Measurements from ENCODE around the gene RNF168. TPM values are rescaled to one million over a fixed set of nuclear protein-coding genes. Genes with fewer than 3 reads are reported as not detected.
"Not testable (repeated sequence)": the region's sequence is repeated elsewhere in the genome, so short reads cannot be mapped to it uniquely, and the experiment has no call there.

RNF168 gene
- total RNA-seq, 1 donor from 2014 or later: 21.3 TPM

GRCh38 chr3:196518966-196519717 is 15.6 kb upstream of the RNF168 start:
- peak; percentile 83 for ATAC-seq (ENCODE audit: poor library complexity)
- peak; percentile 62 for DNase-seq
- intact Hi-C loops (cut with DNase I): loop anchor here (5.0 kb wide), 1 partner anchor 267 kb away; no protein-coding TSS in a partner anchor

GRCh38 chr3:196517919-196518318 is 14.4 kb upstream of the RNF168 start:
- DNase-seq (no peak), ATAC-seq (ENCODE audit: poor library complexity) (no peak)
- intact Hi-C loops (cut with DNase I): loop anchor here (5.0 kb wide), 1 partner anchor 266 kb away; no protein-coding TSS in a partner anchor

- no peak for ATAC-seq (ENCODE audit: poor library complexity)
- intact Hi-C loops (cut with DNase I): loop anchor here (5.0 kb wide), 1 partner anchor 265 kb away; no protein-coding TSS in a partner anchor
- DNase-seq: no peak
These were observed 13.7 kb upstream of the RNF168 start for GRCh38 chr3:196517162-196517800.

DNA sequence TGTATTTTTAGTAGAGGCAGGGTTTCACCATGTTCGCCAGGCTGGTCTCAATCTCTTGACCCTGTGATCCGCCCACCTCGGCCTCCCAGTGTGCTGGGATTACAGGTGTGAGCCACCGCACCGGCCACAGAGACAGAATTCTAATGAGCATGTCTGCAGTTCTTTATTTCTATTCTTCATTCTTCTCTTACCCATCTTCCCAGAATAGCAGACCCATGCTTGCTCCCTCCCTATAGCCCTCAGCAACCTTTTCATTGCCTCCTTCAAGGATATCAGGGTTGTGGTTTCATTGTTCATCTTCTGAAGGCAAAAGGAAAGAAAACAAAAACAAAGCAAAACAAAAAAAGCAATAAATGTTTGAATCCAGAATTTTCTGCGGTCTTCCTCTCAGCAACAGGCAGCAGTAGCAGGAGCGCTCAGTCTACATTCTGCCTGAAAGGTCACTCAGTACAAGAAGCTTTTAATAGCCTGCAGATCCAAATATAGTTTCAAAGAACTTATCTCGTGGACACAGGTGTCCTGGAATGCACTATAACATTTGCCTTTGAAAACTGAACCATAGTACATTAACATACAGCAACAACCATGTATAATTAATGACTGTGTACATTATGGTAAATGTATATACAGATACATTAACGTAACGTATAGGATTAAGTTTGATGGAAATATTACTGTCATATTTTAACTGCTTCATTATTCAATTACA is 11.5 kb upstream of the RNF168 start, which contains the start of gene SMCO1:
SMCO1 (minus strand) TSS at position 434 of the 709 bp plus-strand sequence; CDS start at position 297, 137 bp downstream.
- ATAC-seq (ENCODE audit: poor library complexity): peak; percentile 90

GRCh38 chr3:196514350-196514716 is 10.8 kb upstream of the RNF168 start:
- DNase-seq: no peak
- no peak for ATAC-seq (ENCODE audit: poor library complexity)
- intact Hi-C loops (cut with DNase I): no loop called here

More for the DNA sequence above, 11.5 kb upstream of the RNF168 start, which contains the start of gene SMCO1:
- intact Hi-C loops (cut with DNase I): loop anchor here (5.0 kb wide), 1 partner anchor 263 kb away; no protein-coding TSS in a partner anchor
- DNase-seq: no peak

DNA sequence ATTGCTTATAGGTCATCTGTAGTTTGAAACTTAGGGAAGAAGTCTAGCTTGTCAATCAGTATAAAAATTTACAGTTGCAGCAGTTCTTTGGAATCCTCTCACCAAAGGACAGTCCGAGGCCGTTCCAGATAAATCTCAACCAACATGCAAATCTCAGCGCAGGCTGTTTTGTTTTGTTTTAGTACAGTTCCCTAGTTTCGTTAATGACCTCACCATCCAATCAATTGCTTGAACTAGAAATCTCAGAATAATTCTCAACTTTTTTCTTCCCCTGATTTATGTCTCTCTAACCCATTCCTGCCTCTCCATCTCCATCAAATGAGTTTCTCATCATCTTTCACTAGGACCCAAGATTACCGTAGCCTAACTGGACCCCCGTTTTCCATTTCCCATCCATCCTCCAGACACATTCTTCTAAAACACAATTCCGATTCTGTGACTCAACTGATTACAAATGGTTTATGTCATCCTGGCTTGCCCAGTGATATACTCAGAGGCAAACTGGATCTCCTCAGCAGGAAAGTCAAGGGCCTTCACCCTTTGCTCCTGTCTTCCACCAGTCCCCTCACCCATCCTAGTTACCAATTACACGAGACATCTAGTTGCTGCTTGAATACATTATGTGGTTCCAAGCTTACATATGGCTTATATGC is 10.3 kb upstream of the RNF168 start:
- intact Hi-C loops (cut with DNase I): no loop called here
- ATAC-seq (ENCODE audit: poor library complexity): peak; percentile 44
- DNase-seq: no peak

- DNase-seq; ATAC-seq (ENCODE audit: poor library complexity); intact Hi-C loops (cut with DNase I): not testable (repeated sequence)
These were observed 8.3 kb upstream of the RNF168 start for GRCh38 chr3:196511646-196512425.

GRCh38 chr3:196511108-196511507 is 7.5 kb upstream of the RNF168 start:
- ATAC-seq (ENCODE audit: poor library complexity); DNase-seq; intact Hi-C loops (cut with DNase I): not testable (repeated sequence)

GRCh38 chr3:196506687-196507086 is 3.1 kb upstream of the RNF168 start:
- intact Hi-C loops (cut with DNase I): no loop called here
- DNase-seq (no peak), ATAC-seq (ENCODE audit: poor library complexity) (no peak)

- intact Hi-C loops (cut with DNase I): no loop called here
- DNase-seq (no peak), ATAC-seq (ENCODE audit: poor library complexity) (no peak)
These were observed 988 bp upstream of the RNF168 start for GRCh38 chr3:196504556-196504955.

DNA sequence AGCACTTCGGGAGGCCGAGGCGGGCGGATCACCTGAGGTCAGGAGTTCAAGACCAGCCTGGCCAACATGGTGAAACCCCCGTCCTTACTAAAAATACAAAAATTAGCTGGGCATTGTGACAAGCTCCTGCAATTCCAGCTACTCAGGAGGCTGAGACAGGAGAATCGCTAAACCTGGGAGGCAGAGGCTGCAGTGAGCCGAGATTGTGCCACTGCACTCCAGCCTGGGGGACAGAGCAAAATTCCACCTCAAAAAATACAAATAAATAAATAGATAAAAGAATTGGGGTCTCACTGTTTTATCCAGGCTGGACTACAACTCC is 470 bp upstream of the RNF168 start:
- ATAC-seq (ENCODE audit: poor library complexity); DNase-seq; intact Hi-C loops (cut with DNase I): not testable (repeated sequence)

GRCh38 chr3:196502775-196503195 is 783 bp downstream of the RNF168 start:
- intact Hi-C loops (cut with DNase I): no loop called here
- peak; percentile 63 for DNase-seq
- peak; percentile 54 for ATAC-seq (ENCODE audit: poor library complexity)

GRCh38 chr3:196501316-196502044 is 2.1 kb downstream of the RNF168 start:
- no peak for DNase-seq
- intact Hi-C loops (cut with DNase I): no loop called here
- no peak for ATAC-seq (ENCODE audit: poor library complexity)

GRCh38 chr3:196499807-196500524 is 3.6 kb downstream of the RNF168 start:
- ATAC-seq (ENCODE audit: poor library complexity): no peak
- intact Hi-C loops (cut with DNase I): no loop called here
- no peak for DNase-seq

DNA sequence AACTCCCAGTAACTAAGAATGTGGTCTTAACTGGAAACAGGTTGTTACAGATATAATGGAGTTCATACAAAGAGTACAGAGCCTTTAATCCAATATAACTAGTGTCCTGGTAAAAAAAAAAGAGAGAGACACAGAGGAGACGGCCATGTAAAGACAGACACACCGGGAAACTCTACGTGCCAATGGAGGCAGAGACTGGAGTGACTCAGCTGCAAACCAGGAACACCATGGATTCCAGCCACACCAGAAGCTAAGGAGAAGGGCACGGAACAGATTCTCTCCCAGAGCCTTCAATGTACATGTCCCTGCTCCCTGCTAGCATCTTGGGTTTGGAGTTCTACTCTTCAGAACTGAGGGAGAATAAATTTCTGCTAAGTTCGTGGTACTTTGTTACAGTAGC is 4.5 kb downstream of the RNF168 start:
- no peak for DNase-seq
- intact Hi-C loops (cut with DNase I): no loop called here
- ATAC-seq (ENCODE audit: poor library complexity): no peak

DNA sequence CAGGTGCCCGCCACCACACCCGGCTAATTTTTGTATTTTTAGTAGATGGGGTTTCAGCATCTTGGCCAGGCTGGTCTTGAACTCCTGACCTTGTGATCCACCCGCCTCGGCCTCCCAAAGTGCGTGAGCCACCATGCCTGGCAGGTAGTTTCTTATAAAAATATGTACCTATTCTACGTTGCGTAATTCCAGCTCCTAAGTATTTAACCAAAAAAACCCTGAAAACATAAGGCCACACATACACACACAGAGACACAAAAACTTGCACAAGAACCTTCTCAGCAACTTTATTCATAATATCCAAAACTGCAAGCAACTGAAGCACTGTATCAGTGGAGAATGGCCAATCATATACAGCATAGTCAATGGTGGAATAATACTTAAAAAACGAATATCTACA is 5.3 kb downstream of the RNF168 start:
- no peak for DNase-seq
- intact Hi-C loops (cut with DNase I): no loop called here
- no peak for ATAC-seq (ENCODE audit: poor library complexity)

DNA sequence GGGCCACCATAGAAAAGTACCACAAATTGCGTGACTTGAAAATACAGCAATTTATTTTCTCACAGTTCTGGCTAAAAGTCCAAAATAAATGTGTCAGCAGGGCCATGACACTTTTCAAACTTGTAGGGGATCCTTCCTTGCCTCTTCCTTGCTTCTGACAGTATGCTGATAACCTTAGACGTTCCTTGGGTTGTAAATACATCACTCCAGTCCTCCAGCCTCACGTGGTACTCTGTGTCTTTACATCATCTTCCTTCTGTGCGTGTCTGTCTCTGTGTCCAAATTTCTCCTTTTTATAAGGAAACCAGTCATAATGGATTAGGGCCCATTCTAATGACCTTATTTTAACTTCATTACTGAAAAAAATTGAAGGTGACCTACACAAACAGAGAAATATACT is 7.4 kb downstream of the RNF168 start:
- DNase-seq (no peak), ATAC-seq (ENCODE audit: poor library complexity) (no peak)
- intact Hi-C loops (cut with DNase I): no loop called here
